ENCODE data around the gene GNG13.

GNG13 gene

DNA sequence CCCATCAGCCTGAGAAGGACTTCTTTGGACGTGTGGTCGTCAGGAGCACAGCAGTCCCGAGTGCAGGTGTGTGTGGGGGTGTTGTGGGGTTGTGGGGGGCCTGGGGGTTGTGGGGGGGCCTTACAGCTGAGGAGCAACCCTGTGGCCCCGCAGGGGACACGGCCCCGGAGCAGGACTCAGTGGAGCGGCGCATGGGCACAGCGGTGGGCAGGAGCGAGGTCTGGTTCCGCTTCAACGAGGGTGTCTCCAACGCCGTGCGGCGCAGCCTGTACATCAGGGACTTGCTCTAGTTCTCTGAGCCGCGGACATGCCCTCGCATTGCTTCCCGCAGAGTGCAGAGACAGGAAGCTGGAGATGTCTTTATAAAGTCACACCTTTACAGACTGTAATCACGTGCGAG lies 2.8 kb downstream of the GNG13 start:
- no peak overlapping the region for H3K4me3 ChIP-seq (ENCODE audit: low read depth, low read length)
- no peak for DNase-seq (ENCODE audit: low read depth)
- no peak for TF ChIP-seq CTCF (IDR thresholded peaks at IDR 0.05; ENCODE audit: insufficient read depth, low read depth, low read length, missing control alignments)

GRCh38 chr16:797120-797420 lies 3.5 kb downstream of the GNG13 start:
- no peak overlapping the region for H3K4me3 ChIP-seq (ENCODE audit: low read depth, low read length)
- DNase-seq (ENCODE audit: low read depth) = peak; percentile 51
- TF ChIP-seq CTCF (IDR thresholded peaks at IDR 0.05; ENCODE audit: insufficient read depth, low read depth, low read length, missing control alignments) = no peak

DNA sequence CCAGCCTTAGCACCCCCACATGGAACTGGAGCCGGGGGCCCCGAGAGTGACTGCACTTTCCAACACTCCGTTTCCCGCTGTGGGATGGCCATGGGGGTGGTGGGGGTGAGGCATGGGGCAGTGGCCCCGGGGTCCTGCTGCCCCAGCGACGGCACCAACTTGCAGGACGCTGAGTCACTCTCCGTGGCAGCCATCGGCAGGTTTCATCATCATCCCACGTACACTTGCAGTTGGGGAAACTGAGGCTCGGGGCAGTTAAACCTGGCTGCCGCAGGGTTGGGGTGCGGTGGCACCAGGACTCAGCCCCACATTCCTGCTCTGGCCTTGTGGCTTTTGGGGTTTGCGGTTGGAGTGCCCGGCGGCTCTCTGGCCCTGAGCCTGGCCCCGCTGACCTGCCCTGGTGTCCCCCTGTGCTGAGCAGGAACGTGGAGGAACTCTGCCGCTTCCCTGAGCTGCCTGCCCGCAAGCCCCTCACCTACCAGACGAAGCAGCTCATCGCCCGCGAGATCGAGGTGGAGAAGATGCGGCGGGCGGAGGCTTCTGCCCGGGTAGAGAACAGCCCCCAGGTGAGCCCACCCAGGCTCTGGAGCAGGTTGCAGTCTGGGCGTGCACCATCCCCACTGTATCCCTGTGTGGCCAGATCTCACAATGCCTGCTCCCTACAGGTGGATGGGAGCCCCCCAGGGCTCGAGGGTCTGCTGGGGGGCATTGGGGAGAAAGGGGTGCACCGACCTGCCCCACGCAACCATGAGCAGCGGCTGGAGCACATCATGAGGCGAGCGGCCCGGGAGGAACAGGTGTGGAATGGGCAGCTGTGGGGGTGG lies 4.0 kb downstream of the GNG13 start:
- H3K4me3 ChIP-seq (ENCODE audit: low read depth, low read length) = no peak overlapping the region
- TF ChIP-seq CTCF (IDR thresholded peaks at IDR 0.05; ENCODE audit: insufficient read depth, low read depth, low read length, missing control alignments) = no peak
- no peak for DNase-seq (ENCODE audit: low read depth)

DNA sequence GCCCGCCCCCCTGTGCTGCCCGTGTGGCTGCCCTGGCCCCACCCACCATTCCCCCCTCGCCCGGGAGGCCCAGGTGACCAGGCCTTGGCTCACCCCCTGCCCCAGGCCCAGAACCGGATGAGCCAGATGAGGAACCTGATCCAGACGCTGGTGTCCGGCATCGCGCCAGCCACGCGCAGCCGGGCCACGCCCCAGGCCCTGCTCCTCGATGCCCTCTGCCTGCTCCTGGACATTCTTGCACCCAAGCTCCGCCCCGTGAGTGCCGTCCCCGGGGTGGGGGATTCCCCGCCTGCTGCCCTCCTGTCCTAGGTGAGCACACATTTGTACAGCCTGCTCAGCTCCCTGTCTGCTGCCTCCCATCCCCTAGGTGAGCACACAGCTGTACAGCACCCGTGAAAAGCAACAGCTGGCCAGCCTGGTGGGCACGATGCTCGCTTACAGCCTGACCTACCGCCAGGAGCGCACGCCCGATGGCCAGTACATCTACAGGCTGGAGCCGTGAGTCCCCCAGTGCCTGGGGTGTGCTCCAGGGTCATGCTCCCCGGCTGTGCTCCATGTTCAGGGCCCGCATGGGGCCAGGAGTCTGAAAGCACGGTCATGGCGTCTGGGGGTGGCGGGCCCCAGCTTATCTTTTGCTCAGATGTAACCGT lies 4.8 kb downstream of the GNG13 start:
- no peak for DNase-seq (ENCODE audit: low read depth)
- no peak for TF ChIP-seq CTCF (IDR thresholded peaks at IDR 0.05; ENCODE audit: insufficient read depth, low read depth, low read length, missing control alignments)

DNA sequence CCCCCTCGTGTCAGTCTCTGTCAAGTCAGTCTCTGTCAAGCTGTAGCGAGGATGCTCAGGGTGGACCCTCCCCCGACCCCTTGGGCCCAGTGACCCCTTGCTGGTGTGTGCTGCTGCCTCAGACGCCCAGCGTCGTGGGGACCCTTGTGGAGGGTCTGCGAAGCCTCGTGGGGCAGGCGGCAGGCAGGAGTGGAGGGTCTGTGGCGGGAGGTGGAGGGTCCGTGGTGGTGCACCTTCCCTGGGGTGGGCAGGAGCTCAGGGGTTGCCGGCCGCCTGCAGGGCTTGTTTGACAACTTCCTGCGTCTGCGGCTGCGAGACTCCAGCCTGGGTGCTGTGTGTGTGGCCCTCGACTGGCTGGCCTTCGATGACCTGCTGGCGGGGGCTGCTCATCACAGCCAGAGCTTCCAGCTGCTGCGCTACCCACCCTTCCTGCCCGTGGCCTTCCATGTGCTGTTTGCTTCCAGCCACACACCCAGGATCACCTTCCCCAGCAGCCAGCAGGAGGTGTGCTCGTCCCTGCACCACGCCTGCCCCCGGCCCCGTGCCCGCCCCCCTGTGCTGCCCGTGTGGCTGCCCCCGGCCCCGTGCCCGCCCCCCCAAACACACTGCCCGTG lies 5.6 kb downstream of the GNG13 start:
- H3K4me3 ChIP-seq (ENCODE audit: low read depth, low read length) = no peak overlapping the region
- no peak for DNase-seq (ENCODE audit: low read depth)
- TF ChIP-seq CTCF (IDR thresholded peaks at IDR 0.05; ENCODE audit: insufficient read depth, low read depth, low read length, missing control alignments) = no peak

More for the DNA sequence above, 4.8 kb downstream of the GNG13 start:
- no peak overlapping the region for H3K4me3 ChIP-seq (ENCODE audit: low read depth, low read length)

- no peak overlapping the region for H3K4me3 ChIP-seq (ENCODE audit: low read depth, low read length)
- no peak for DNase-seq (ENCODE audit: low read depth)
- TF ChIP-seq CTCF (IDR thresholded peaks at IDR 0.05; ENCODE audit: insufficient read depth, low read depth, low read length, missing control alignments) = no peak
These were observed 6.3 kb downstream of the GNG13 start for GRCh38 chr16:794091-794822.
